HG03196 (cell line): Measurements from ENCODE around the gene GPR75.
"Not testable (repeated sequence)": the region's sequence is repeated elsewhere in the genome, so short reads cannot be mapped to it uniquely, and the experiment has no call there.

Source experiments
- ATAC-seq: cut with Tn5 transposase; IDR thresholded peaks from one replicate; pipeline ENCODE4 v1.9.1; 2021; ENCODE audit not compliant: unreplicated experiment

GPR75 gene

DNA sequence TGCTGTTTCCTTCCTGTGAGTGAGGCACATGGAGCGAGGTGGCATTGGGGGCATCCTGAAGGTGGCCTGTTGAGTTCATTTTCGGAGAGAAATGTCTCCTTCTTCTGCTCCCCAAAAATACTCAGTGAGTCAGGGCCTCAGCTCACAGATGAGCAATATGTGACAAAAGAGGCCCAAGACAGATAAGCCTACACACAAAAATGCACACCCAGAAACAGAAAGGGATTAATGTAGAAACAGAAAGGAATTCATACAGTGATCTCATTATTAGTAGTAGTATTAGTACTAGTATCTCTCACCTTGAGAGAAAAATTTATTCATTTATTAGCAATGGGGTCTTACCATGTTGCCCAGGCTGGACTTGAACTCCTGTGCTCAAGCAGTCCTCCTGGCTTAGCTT is 5.1 kb downstream of the GPR75 start:
- no peak for ATAC-seq

GRCh38 chr2:53852532-53852931 is 7.2 kb downstream of the GPR75 start:
- no peak for ATAC-seq

DNA sequence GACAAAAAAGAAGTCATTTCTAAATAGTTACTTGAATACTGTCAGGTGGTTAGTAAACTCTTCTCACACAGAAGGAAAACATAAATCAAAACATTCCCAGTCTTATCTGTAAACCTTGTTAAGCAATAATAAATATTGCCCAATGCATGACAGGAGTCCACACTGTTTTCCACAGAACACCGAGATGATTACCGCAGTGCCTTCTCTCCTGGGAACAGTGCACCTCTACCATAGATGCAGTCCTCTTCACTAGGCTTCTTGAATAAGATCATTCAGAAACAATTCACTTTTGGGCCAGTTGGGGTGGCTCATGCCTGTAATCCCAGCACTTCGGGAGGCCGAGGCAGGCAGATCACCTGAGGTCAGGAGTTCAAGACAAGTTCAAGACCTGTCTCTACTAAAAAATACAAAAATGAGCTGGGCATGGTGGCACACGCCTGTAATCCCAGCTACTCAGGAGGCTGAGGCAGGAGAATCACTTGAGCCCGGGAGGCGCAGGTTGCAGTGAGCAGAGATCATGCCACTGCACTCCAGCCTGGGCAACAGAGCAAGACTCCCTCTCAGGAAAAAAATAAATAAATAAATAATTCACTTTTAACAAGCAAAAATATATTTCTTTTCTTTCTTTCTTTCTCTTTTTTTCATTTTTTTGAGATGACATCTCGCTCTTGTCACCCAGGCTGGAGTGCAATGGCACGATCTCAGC is 8.6 kb downstream of the GPR75 start:
- not testable (repeated sequence) for ATAC-seq

GRCh38 chr2:53848062-53848461 is 11.7 kb downstream of the GPR75 start:
- no peak for ATAC-seq

GRCh38 chr2:53843595-53843994 is 16.2 kb downstream of the GPR75 start:
- no peak for ATAC-seq

DNA sequence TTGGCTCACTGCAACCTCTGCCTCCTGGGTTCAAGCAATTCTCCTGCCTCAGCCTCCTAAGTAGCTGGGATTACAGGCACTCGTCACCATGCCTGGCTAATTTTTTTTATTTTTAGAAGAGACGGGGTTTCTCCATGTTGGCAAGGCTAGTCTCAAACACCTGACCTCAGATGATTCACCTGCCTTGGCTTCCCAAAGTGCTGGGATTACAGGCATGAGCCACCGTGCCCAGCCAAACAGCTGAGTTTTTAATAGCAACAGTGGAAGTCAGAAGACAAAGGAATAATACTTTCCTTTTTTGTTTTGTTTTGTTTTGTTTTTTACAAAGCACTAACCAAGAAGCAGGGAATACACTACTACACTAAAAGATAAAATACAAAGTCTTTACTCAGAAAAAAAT is 16.9 kb downstream of the GPR75 start:
- ATAC-seq, result no peak

GRCh38 chr2:53841651-53842050 is 18.1 kb downstream of the GPR75 start:
- not testable (repeated sequence) for ATAC-seq

DNA sequence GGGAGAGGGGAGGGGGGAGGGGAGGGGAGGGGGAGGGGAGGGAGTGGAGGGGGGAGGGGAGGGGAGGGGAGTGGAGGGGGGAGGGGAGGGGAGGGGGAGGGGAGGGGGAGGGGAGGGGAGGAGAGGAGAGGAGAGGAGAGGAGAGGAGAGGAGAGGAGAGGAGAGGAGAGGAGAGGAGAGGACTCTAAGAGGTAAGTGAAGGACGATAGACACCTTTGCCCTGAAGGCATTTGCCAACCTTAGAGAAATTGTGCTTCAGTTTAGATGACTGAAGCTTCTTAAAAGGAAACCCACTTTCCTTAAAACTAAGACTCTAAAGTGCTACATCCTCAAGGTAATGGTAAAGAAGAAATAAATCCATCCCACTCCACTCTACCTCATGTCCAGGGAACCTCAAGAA is 19.2 kb downstream of the GPR75 start:
- no peak for ATAC-seq

GRCh38 chr2:53829980-53830290 is 29.8 kb downstream of the GPR75 start:
- ATAC-seq, result not testable (repeated sequence)

DNA sequence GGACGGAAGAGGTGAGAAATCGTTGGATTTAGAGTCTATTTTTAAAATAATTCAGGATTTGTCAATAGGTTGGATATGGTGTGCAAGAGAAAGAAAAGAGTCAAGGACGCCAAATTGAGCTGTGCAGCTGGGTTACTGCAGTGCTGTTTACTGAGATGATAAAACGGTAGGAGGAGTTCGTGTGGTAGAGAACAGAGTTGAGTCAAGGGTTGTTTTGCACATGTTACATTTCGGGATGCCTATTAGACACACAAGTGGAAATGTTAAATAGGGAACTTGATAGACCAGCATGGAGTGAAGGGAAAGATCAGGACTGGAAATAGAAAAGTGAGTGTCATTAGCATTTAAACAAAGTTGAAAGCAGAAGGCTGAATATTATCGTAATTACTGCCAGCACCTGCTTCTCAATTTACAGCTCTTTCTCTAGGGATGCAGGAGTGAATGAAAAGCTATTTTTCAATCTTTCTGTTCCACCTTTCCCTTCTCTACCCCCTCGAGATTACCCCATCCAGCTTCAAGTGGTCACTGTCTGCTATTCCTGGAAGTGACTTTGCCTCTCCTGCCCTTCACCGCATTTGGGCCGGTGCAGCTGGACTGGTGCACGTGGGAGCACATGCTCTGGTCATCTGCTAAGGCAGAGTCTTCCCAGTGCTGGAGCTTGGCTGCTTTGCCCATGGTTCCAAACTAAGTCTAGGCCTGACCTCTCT is 30.3 kb downstream of the GPR75 start:
- no peak for ATAC-seq

- no peak for ATAC-seq
Measured at GRCh38 chr2:53828331-53828730, 31.4 kb downstream of the GPR75 start.

GRCh38 chr2:53827398-53828175 is 32.2 kb downstream of the GPR75 start:
- no peak for ATAC-seq

DNA sequence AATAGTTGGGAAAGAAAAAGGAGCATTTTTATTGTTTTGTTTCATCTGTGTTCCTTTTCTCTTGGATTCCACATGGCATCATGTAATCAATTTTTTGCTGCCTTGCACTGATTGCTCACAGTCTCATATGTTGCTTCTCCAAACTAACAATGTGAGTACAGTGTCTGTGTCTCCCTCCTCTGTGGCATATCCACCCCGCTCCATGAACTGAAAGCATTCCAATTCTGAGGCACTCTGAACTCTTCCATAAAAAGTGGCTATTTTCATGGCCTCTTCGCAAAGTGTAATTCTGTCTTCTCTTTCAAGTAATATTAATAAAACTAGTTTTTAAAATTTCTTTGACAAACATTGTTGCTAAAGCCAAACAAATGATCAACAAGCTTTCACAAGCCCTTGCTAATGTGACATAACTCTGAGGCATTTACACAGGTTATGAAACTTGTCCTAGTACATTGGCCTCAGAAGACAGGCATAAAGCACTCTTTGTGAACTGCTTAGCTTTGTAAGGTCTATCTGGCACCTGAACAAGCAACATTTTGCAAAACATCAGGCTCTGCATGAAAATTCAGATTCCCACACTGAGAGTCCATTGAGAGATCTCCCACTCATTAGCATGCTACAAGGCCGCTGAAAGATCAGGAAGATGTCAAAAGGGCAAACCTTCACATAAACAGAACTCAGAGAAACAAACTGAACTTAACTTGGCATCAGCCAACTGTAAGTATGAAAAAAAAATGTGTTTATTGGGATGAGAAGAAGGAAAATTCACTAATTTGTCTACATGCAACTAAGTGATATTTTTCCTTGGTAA is 33.0 kb downstream of the GPR75 start:
- no peak for ATAC-seq

- no peak for ATAC-seq
Measured at GRCh38 chr2:53826030-53826410, 33.7 kb downstream of the GPR75 start.

DNA sequence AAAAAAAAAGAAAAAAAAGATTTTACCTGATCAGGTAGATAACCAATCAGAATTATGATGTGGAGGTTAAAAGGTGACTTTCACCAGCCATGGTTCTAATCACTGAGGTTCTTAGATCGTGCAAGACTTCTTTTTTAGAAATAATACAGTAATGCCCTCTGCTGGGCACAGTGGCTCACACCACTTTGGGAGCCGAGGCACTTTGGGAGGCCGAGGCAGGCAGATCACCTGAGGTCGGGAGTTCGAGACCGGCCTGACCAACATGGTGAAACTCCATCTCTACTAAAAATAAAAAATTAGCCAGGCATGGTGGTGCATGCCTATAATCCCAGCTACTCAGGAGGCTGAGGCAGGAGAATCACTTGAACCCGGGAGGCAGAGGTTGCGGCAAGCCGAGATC is 36.1 kb downstream of the GPR75 start:
- ATAC-seq, result not testable (repeated sequence)

- no peak for ATAC-seq
Measured at GRCh38 chr2:53821810-53822209, 38.0 kb downstream of the GPR75 start.

DNA sequence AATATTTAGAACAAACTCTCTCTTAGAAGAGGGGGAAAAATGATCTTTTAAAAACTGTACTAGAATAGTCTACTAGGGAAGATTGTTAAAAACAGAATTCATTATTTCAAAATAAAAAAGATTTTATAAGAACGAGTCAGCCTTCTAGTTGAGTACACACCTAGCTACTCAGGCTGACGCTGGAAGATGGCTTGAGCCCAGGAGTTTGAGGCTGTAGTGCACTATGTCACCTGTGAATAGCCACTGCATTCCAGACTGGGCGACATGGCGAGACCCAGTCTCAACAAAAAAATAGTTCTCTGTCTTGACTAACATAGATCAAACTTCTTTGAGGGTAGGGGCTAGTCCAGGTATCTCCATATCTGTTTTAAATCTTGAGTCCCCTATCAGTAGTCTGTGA is 39.1 kb downstream of the GPR75 start:
- ATAC-seq, result no peak

DNA sequence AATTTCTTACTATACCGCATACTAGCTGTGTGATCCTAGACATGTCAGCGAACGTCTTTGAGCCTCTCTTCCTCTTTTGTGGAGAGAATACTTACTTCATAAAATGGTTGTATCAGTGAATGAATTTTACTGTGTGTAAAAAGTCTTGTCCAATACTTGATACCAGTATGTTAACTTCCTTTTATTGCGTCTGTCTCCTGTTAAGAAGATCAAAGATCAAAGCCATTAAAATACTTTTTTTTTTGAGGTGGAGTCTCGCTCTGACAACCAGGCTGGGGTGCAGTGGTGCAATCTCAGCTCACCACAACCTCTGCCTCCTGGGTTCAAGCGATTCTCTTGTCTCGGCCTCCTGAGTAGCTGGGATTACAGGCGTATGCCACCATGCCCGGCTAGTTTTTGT is 39.7 kb downstream of the GPR75 start:
- no peak for ATAC-seq

DNA sequence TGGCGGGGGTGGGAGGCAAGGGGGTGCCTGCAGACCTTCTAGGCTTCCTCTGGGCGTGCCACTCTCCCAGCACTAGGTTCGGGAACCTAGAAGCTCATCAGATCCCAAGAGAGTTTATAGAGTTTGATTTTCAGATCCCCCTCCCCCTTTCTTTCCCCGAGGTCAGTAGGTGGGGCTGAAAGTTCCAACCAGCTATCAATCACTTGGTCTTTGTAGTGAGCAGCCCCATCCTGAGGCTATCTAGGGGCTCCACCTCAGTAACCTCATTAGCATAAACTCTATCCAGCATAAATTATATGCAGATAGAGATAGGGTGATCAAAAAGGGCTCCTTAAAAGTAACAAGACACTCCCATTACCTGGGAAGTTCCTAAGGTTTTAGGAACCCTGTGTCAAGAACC is 40.1 kb downstream of the GPR75 start:
- ATAC-seq, result no peak

DNA sequence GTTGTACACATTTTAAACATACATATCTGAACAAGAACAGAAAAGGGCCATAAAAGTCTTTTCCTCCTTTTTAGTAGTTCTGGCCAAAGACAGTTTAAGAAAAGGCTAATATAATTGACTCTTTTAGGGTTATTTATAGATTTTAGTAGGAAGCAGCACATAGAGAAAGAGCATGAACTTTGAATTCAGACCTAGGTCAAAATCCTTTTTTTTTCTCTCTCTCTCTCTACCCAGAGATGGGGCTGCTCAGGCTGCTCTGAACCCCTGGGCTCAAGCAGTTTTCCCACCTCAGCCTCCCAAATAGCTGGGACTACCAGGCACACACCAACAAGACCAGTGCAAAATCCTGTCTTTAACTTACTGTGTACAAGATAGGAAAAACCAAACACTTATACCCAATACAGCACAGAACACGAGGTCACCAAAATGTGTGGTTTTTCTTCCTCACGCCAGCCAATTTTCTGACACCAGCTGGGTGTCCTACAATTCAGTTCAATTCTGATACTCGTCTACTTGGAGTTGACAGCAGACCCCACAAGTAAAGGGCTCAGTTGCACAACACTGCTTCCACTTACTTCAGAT is 40.8 kb downstream of the GPR75 start:
- ATAC-seq, result no peak

DNA sequence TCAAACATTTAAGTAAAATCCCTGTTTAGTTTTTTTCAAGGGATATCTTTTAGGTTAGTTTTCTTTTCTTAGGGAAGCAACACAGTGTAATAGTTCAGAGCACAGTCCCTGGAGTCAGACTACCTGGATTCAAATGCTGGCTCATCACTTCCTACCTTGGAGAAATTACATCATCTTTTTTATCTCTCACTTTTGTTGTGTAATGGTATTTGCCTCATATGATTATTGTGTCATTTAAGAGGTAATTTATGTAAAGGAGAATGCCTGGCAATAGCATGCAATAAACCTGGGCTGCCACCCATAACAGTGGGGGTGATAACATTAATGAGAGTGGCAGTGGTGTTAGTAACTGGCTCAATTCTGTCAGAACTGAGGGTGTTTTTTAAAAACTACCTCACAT is 46.6 kb downstream of the GPR75 start:
- ATAC-seq, result no peak
